ENCODE results near the gene TMEM151B.

TMEM151B gene

DNA sequence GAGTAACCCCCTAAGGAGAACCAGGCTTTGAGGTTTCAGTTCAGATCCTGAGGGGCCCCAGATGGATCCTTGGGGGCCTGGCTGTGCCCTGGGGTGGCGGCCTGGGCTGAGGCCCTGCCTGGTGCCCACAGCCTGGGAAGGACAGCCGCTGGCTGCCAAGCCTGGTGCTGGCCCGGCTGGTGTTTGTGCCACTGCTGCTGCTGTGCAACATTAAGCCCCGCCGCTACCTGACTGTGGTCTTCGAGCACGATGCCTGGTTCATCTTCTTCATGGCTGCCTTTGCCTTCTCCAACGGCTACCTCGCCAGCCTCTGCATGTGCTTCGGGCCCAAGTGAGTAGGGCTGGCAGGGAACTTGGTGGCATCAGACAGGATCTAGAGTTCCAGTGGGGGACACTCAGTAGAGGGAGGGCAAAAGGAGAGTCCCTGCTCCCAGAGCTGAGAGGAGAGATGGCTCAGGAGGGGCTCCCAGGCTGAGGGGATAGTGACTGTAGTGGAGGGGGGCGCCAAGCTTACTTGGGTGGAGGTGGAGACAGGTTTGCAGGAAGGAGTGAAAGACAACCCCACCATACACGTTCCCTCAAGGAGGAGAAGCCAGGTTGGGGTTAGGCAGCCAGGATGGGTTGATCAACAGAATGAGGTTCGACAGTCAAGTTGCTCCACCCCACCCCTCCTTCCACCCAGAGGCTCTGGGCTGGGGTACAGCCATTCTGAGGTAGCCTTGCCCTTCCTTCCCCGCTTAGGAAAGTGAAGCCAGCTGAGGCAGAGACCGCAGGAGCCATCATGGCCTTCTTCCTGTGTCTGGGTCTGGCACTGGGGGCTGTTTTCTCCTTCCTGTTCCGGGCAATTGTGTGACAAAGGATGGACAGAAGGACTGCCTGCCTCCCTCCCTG, 37.3 kb upstream of the TMEM151B start:
- DNase-seq (ENCODE audit: low read depth) = no peak

DNA sequence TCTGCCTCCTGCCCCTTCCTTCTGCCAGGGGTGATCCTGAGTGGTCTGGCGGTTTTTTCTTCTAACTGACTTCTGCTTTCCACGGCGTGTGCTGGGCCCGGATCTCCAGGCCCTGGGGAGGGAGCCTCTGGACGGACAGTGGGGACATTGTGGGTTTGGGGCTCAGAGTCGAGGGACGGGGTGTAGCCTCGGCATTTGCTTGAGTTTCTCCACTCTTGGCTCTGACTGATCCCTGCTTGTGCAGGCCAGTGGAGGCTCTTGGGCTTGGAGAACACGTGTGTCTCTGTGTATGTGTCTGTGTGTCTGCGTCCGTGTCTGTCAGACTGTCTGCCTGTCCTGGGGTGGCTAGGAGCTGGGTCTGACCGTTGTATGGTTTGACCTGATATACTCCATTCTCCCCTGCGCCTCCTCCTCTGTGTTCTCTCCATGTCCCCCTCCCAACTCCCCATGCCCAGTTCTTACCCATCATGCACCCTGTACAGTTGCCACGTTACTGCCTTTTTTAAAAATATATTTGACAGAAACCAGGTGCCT, 36.6 kb upstream of the TMEM151B start:
- no peak for DNase-seq (ENCODE audit: low read depth)

DNA sequence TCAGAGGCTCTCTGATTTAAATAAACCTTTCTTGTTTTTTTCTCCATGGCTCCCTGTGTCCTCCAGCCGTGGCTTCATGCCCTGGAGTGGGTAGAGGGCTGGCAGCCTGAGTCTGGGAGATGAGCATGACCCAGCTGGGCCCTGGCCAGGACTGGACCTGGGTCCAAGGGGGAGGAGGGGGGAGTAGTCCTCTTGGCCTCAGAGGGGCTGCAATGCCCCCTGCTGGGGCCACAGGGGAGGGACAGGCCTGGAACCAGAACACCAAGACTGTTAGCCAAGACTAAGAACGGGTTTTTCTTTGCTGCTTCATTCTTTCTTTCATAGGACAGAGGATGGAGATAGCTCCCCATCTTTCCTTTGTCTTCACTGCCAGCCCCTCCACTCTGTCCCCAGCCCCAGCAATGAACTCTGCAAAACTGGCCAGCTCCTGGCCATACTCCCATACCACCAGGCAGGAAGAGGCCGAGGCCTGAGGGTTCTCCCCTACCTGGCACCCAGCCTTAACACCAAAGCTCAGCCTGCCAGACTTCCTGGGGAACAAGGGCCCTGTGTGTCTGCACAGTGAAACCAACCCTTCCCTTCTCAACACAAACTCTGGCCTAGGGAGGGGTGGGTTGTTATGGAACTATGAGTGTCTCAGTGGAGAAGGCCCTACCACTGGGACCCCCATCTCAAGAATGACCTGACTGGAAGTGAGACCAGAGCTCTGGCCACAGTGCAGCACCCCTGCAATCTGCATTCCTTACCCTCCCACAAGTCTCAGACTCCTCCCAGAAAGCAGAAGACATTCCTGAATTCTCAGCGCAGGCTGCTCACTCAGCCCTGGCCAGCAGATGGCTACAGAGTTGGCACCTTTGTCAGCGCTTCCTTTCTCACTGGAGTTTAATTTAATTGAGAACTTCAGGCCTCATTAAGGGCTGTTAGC, 35.9 kb upstream of the TMEM151B start:
- no peak for DNase-seq (ENCODE audit: low read depth)

DNA sequence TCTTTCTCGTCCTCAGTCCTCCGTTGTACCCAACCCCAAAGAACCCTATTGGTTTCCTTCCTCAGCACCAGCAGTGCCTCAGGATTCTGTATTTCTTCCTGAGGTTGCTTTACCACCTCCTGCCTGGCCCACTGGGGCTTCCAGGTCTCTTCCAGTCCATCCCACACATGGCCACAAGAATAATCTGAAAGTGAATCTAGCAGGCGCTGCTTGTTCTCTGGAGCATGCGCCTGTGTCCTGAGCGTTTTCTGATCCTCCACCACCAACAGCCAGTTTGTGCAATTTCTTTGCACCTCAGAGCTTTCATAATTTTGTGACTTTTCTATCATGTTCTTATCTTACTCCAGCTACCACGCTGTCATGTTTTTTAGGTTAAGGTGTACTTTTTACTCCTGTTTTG, 35.0 kb upstream of the TMEM151B start:
- DNase-seq (ENCODE audit: low read depth) = no peak

DNA sequence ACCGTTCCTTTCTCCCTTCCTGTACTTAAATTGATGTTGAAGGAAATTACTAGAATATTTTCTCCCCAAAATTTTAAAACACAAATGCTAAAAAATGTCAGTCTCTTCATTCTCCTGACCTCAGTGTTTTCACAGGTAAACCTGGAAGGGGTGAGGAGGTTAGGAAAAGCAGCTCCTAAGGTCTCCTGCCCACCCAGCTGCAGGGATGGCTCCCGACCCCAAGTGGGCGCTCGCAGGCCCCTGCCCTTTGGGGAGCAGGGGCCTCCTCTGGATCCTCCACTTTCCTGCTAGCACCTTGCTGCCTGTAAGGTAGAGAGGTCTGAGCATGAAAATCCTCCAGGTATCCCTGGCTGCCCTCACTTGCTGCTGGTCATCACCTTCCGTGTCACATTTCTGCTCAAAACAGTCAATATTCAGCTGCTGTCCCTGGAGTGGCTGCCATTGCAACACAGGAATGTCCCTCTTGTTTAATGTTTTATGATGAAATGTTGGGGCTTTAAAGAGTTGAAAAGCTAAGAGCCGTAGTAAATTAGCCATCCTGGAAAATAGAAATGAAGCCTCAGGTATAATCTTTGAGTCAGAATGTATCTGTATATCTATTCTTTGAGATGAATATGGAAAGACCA, 34.2 kb upstream of the TMEM151B start:
- DNase-seq (ENCODE audit: low read depth) = no peak

DNA sequence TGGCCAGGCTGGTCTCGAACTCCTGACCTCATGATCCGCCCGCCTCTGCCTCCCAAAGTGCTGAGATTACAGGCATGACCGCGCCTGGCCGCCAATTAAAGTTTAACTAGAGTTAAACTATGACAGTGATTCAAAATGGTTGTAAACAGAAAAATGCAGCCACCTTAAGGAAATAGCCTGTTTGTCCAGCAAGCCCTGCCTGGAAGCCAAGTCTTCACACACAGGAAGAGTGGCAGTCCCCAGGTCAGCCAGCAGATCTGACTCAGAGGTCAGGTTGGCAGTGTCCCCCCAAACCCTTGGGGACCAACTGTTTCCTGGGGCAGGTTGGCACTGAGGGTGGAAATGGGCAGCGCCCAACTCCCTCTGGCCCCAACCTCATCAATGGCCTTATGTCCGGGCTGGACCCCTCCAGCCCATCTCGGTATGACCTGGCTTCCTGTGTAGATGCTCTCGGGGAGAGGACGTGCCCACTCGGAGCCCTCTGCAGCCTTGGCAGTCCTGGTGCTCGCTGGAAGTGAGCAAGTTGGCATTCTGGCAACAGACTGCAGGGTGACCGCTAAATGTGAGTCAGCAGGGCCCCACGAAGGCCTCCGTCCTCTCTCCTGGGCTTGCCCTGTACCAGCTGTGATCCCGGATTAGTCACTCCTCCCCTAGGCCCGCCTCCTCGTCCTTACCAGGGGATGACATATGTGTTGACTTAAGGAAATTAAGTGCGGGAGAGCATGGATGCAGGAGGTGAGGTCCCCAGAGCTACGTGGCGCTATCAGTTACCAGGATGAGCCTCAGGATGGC, 33.0 kb upstream of the TMEM151B start:
- DNase-seq (ENCODE audit: low read depth) = peak; percentile 91

DNA sequence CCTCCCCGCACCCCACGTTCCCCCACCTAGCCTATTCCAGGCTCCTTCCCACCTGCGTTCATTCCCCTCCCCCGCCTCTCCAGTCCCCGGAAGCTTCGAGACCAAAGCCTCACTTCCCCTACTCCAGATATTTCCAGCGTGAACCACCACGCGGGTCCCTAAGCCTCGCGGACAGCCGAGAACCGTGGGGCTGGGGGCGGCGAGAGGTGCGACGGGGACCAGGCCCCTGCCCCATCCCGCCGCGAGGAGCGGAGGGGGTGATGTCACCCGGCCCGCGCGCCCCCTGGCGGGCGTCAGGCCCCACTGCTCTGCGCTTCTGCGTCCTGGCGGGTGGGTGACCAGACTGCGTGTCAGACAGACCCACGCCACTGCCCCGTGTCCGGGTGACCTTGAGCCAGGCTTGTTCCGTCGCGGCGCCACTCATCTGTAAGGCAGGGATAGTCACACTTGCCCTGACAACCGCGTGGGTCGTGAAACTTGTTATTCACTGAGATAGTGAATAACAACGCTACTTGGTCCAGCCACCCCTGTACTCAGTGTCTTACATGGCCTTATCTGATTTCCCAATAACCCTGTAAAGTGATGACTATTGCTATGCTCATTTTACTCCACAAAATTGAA, 32.3 kb upstream of the TMEM151B start:
- DNase-seq (ENCODE audit: low read depth) = no peak

DNA sequence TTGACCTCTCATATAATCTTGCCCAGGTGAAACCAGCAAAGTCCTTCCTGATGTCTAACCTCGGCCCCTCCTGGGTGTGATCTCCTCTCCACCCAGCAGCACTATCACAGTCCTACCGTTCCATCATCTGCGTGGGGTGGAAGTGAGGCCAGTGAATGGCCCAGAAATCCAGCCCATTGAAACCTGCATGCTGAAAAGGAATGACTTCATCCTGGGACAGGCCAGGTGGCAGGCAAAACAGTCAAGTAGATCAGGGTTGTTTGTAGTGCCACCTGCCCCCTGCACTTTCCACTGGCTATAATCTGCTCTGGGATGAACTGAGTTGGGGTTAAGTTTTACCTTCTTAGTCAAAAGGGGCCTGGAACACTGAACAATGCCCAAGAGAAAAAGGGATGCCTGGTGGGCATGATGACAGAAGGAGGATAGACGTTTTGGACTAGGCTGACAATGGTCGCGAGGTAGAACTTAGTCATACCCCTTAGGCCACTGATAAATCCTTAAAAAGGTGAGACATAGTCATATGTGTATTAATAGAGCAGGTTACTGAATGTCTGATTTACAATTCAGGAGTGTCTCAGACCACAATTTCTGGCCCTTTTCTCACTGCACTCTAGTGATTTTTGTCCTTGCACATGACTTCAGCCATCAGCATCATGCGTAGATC, 31.4 kb upstream of the TMEM151B start:
- no peak for DNase-seq (ENCODE audit: low read depth)

DNA sequence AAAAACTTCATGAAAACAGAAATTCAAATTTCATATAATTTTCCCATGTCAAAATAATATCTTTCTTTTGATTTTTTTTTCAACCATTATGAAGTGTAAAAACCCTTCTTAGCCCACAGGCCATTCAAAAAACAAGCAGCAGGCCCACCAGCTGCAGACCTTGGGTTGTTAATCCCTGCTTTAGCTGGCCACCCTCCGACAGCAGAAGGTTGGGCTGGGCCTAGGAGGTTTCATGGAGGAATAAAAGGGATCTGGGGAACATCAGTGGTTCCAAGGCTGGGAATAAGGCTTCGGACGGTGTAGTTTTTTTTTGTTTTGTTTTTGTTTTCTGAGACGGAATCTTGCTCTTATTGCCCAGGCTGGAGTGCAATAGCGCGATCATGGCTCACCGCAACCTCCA, 26.9 kb upstream of the TMEM151B start:
- DNase-seq (ENCODE audit: low read depth) = no peak

DNA sequence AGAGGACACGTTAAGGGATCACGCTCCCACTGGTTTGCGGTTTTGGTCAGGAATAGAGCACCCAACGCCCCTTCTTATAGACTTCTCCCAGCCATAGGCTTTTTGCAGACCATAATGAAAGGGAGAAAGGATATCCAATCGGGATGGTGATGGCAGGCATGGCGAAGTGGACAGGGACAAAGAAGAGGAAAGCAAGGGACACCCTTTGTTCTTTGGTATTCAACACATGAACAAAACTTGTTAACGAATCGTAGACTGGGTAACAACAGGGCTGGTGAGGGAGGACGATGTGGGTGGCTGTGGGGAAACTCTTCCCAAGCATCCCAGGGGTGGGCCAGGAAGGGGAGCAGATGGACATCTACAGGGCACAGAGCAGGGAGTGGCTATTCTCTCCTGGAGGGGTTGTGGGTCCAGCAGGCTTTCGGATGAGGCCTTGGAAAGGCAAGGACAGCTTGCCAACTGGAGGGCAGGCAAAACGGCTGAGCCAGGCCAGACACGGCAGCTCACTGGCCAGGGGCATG, 24.8 kb upstream of the TMEM151B start:
- no peak for DNase-seq (ENCODE audit: low read depth)

DNA sequence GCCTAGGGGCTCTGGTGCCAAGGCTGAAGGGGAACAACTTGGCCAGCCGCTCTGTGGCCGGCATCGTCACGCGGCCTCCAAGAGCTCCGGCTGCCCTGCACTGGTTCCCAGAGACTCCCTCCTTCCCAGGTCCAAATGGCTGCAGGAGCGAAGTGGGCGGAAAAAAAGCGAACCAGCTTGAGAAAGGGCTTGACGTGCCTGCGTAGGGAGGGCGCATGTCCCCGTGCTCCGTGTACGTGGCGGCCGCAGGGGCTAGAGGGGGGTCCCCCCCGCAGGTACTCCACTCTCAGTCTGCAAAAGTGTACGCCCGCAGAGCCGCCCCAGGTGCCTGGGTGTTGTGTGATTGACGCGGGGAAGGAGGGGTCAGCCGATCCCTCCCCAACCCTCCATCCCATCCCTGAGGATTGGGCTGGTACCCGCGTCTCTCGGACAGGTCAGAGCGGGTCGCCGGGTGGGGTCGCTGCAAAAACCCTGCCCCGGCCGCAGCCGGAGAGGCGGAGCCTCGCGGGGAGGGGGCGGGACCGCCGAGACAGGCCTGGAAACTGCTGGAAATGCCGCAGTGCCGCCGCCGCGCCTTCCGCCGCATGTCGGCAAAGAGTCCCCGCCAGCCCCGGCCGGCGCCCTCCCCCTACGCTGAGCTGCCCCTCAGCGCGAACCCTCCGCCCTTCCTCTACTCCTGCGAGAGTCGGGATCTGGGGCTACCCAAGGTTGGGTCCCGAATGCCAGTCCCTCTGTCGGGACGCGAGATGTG, 24.2 kb upstream of the TMEM151B start:
- no peak for DNase-seq (ENCODE audit: low read depth)

DNA sequence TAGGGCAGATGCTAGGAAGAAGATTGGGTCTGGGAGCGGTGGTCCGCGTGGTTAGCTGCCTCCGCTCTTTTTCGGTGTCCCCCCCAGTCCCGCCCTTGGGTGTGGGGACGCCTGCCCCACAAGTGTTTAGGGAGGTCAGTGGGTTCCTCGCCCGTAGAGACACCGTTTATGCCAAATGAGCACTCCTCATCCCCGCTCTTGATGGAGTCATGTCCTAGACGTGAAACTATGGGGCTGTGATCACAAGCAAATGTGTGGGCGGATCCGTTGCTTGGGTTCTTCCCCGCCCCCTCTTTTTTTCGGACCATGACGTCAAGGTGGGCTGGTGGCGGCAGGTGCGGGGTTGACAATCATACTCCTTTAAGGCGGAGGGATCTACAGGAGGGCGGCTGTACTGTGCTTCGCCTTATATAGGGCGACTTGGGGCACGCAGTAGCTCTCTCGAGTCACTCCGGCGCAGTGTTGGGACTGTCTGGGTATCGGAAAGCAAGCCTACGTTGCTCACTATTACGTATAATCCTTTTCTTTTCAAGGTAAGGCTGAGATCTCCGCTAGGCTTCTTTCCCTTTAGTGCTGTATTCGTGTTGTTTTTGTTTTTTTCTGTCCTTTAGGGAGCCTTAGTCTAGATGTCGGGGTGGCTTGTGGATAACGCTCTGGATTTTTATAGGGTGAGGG, 23.4 kb upstream of the TMEM151B start, which contains the start of gene HSP90AB1:
Gene HSP90AB1, plus strand, starts transcription at position 439 of the 675 bp plus-strand sequence. CDS start 1,529 bp downstream, outside the sequence.
- DNase-seq (ENCODE audit: low read depth) = peak; percentile 97

DNA sequence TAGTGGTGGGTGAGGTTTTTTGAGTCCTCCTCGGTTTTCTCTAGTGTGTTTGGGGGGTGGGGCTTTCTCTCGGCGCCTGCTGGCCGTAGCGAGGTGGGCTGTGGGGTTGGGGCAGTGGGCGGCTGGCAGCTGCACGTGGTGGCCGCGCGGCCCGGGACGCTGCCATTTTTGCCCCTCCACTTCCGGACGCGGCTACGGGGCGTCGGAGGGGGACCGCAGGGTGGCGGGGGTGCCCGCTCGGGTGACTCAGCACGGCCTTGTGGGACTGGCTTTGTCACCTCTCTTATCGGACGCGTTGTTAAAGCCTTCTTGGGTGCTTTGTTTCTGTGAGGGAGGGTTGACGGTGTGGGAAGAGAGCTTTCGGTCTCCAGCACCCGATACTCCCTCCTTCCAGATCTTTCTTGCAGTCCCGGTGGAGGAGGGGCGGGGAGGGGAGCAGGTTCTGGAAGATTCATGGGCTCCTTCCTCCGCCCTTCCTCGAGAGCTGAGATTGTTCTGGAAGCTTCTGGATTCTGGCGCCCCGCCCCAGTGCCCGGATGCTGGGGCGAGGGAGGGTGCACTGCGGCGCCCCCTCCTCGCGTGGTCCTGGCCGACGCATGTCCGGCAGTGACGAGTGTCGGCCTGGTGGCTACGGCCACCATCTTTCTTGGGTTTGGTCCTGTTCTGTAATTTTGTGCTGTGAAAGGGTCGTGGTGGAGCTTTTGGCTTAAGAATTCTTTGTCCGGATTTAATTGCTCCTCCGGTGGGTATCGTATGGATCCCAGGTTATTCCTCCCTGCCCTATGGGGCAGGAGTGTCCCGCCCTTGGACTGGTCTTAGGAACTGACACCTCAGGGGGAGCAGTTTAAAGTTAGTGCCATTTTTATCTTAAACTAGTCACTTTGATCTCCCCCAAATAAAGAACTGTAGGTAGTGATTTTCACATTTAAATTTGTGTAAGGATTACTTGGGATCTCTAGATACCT, 22.6 kb upstream of the TMEM151B start:
- no peak for DNase-seq (ENCODE audit: low read depth)

DNA sequence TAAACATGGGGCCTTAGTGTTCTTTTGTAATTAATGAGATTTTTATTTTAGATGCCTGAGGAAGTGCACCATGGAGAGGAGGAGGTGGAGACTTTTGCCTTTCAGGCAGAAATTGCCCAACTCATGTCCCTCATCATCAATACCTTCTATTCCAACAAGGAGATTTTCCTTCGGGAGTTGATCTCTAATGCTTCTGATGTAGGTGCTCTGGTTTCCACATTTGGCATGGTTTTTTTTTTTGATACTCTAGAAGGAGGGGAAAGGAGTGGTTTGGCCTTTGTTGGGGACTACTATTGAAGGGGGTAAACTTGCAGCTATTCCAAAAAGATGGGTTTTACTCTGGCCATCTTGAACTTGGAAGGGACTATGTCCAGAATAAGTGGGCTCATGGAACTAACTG, 21.7 kb upstream of the TMEM151B start:
- DNase-seq (ENCODE audit: low read depth) = no peak

DNA sequence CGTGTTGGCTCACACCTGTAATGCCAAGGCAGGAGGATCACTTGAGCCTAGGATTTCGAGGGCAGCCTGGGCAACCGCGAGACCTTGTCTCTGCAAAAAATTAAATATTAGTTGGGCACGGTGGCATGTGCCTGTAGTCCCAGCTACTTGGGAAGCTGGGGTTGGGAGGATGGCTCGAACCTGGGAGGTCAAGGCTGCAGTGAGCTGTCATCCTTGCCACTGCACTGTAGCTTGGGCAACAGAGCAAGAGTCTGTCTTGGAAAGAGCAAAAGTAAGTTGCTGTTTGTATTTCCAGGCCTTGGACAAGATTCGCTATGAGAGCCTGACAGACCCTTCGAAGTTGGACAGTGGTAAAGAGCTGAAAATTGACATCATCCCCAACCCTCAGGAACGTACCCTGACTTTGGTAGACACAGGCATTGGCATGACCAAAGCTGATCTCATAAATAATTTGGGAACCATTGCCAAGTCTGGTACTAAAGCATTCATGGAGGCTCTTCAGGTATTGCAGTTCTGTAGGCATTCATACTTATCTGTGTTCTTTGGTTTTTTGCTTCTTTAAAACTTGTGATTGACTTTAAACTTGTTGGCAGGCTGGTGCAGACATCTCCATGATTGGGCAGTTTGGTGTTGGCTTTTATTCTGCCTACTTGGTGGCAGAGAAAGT, 21.0 kb upstream of the TMEM151B start:
- no peak for DNase-seq (ENCODE audit: low read depth)

DNA sequence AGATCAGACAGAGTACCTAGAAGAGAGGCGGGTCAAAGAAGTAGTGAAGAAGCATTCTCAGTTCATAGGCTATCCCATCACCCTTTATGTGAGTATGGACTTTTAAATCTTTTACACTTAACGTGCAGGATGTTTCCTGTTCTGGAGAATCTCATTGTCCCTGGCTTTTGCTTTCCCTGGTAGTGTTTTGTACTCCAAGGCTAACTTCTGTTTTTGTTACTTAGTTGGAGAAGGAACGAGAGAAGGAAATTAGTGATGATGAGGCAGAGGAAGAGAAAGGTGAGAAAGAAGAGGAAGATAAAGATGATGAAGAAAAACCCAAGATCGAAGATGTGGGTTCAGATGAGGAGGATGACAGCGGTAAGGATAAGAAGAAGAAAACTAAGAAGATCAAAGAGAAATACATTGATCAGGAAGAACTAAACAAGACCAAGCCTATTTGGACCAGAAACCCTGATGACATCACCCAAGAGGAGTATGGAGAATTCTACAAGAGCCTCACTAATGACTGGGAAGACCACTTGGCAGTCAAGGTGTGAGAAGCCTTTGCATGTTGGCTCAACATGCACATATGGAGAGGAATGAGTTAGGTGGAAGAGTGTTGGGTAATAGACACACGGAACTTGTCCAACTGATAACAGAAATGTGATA, 20.1 kb upstream of the TMEM151B start:
- DNase-seq (ENCODE audit: low read depth) = no peak
